GM18498 (cell line): Measurements from ENCODE around the gene SORT1.
"Not testable (repeated sequence)": the region's sequence is repeated elsewhere in the genome, so short reads cannot be mapped to it uniquely, and the experiment has no call there.

Experiments
- ATAC-seq: cut with Tn5 transposase; IDR thresholded peaks from one replicate; pipeline ENCODE4 v1.9.1; 2021; ENCODE audit warnings: mild to moderate bottlenecking, moderate library complexity; ENCODE audit not compliant: unreplicated experiment

The SORT1 gene

GRCh38 chr1:109300650-109301151 lies 97.0 kb downstream of the SORT1 start:
- ATAC-seq, result no peak

GRCh38 chr1:109299558-109300343 lies 98.0 kb downstream of the SORT1 start:
- ATAC-seq, result no peak

GRCh38 chr1:109298666-109299557 lies 98.8 kb downstream of the SORT1 start:
- no peak for ATAC-seq

- no peak for ATAC-seq
These were observed 100.9 kb downstream of the SORT1 start for GRCh38 chr1:109296782-109297181.

GRCh38 chr1:109295712-109296415 lies 101.9 kb downstream of the SORT1 start:
- no peak for ATAC-seq

GRCh38 chr1:109294481-109294880 lies 103.2 kb downstream of the SORT1 start:
- no peak for ATAC-seq

- ATAC-seq, result no peak
These were observed 104.7 kb downstream of the SORT1 start for GRCh38 chr1:109293026-109293425.

GRCh38 chr1:109292364-109292763 lies 105.4 kb downstream of the SORT1 start:
- no peak for ATAC-seq

GRCh38 chr1:109290998-109291397 lies 106.7 kb downstream of the SORT1 start:
- ATAC-seq, result no peak

- ATAC-seq, result no peak
These were observed 107.6 kb downstream of the SORT1 start for GRCh38 chr1:109290137-109290536.

GRCh38 chr1:109286762-109287161 lies 111.0 kb downstream of the SORT1 start:
- ATAC-seq, result not testable (repeated sequence)

GRCh38 chr1:109283748-109284600 lies 113.7 kb downstream of the SORT1 start:
- ATAC-seq, result no peak

GRCh38 chr1:109282952-109283747 lies 114.6 kb downstream of the SORT1 start, which contains the start of gene PSRC1:
TSS of gene PSRC1 (minus strand) at chr1:109283145.
- ATAC-seq, result peak; percentile 97

GRCh38 chr1:109282497-109282951 lies 115.2 kb downstream of the SORT1 start:
- ATAC-seq, result no peak

GRCh38 chr1:109281680-109282496 lies 115.8 kb downstream of the SORT1 start:
- ATAC-seq, result no peak

- no peak for ATAC-seq
These were observed 116.9 kb downstream of the SORT1 start for GRCh38 chr1:109280862-109281261.

- no peak for ATAC-seq
These were observed 118.0 kb downstream of the SORT1 start for GRCh38 chr1:109279615-109280278.
